Measurements from ENCODE around the gene PLEKHG5. TPM values are rescaled to one million over a fixed set of nuclear protein-coding genes. Genes with fewer than 3 reads are reported as not detected.

PLEKHG5 gene
- polyA plus RNA-seq, 1 experiment, result 4.3 TPM

DNA sequence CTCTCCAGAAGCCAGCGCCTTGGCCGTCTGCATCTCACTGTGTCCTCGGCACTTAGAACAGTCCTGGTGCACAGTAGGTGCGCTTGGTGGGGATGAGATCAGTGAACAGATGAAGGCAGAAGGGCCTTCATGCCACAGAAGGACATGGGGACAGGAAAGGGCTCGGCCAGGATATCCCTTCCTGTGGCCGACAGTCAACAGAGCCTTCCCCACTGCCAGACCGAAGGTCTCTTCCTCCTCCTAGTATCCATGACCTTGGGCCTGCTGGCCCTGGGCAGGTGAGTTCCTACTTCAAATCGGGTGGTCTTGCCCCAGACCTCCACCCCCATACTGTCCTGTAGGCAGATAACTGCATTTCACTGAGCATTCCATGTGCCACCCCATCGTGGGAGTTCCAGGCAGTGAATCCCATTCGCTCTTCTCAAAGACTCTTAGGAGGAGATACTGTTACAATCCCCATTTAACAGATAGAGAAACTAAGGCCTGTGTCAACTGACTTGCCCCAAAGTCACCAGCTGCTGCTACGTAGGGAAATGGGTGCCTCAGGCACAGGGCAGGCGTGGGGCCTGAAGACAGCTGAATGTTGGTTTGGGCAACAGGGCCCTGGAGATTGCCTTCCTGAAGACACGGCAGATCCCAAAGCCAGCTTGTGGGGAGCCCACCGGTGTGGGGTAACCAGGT, 3.5 kb downstream of the PLEKHG5 start:
- no peak for TF ChIP-seq CTCF (IDR thresholded peaks at IDR 0.05; ENCODE audit: insufficient read depth, low read depth, low read length)
- Histone ChIP-seq H3K4me3 (ENCODE audit: low read depth, low read length) (no peak overlapping the region), H3K36me3 (ENCODE audit: control insufficient read depth, insufficient read depth, low read length) (no peaks in the 10 kb centered on the region), H3K27me3 (ENCODE audit: control insufficient read depth, insufficient read depth, low read length) (no peaks in the 10 kb centered on the region)
- POLR2A ChIA-PET, result no interaction called here
- DNase-seq (ENCODE audit: low read depth), result no peak
- CTCF ChIA-PET, result interaction anchor here (0.7 to 8.1 kb wide), 9 partner anchors 10 to 159 kb away, joined by 3 to 124 read pairs (median 20); partner anchors contain the start of genes NOL9 and TAS1R1

- CTCF ChIA-PET, result interaction anchor here (0.6 to 8.1 kb wide), 20 partner anchors 8 to 1608 kb away, joined by 3 to 124 read pairs (median 3); partner anchors contain the start of genes NOL9 and TAS1R1
- Histone ChIP-seq H3K36me3 (ENCODE audit: control insufficient read depth, insufficient read depth, low read length) (no peaks in the 10 kb centered on the region), H3K27me3 (ENCODE audit: control insufficient read depth, insufficient read depth, low read length) (no peaks in the 10 kb centered on the region), H3K4me3 (ENCODE audit: low read depth, low read length) (no peak overlapping the region)
- POLR2A ChIA-PET, result no interaction called here
- no peak for DNase-seq (ENCODE audit: low read depth)
- peak; percentile 97 for TF ChIP-seq CTCF (IDR thresholded peaks at IDR 0.05; ENCODE audit: insufficient read depth, low read depth, low read length)
Measured at GRCh38 chr1:6486433-6487011, 4.9 kb downstream of the PLEKHG5 start.

DNA sequence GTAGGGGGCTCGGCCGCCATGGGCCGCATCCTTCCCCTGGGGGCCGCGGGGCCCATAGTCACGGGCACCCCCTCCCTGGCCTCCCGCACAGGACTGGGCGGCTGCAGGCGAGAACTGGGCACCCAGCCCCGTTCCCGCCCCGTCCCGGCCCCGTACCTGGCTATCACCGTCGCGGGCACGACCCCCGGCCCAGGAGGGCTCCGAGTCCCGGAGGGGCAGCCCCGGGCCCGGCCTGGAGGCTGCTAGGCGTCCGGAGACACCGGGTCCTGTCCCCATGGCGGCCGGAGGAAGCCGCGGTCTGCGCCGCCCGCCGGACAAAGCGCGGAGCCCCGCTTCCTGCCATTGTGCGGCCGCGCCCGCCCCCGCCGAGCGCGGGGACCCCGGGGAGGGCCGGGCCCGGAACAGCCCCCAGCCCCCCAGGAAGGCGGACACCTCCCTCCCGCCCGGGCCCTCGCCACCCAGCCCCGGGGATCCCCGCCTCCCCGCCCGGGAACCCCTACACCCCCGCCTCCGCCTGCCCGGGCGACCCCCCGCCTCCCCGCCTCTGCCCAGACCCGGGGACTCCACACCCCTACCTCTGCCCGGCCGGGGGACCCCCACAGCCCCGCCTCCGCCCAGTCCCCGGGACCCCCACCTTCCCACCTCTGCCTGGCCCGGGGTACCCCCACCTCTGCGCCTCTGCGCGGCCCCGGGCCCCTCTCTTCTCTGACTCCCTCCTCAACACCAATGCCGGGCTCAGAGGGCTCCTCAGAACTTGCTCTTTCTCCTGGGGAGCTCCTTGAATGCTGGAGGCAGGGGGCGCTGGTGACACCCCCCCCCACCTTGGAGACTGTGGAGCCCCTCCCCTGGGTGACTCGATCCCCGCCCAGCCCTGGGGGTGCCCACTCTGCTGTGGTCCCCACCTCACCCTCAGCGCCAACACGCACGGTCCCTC, 6.0 kb downstream of the PLEKHG5 start:
- no peaks in the 10 kb centered on the region for H3K27me3 ChIP-seq (ENCODE audit: control insufficient read depth, insufficient read depth, low read length)
- DNase-seq (ENCODE audit: low read depth), result no peak
- ChIA-PET CTCF (interaction anchor here (0.6 to 8.1 kb wide), 21 partner anchors 7 to 1609 kb away, joined by 3 to 124 read pairs (median 4); no protein-coding TSS in a partner anchor), POLR2A (no interaction called here)
- TF ChIP-seq CTCF (IDR thresholded peaks at IDR 0.05; ENCODE audit: insufficient read depth, low read depth, low read length), result peak; percentile 32; the same call in 1 of the 2 replicates
- peak overlapping the region; percentile 56 for H3K4me3 ChIP-seq (ENCODE audit: low read depth, low read length)
- no peaks in the 10 kb centered on the region for H3K36me3 ChIP-seq (ENCODE audit: control insufficient read depth, insufficient read depth, low read length)

GRCh38 chr1:6484826-6485167, 6.7 kb downstream of the PLEKHG5 start:
- TF ChIP-seq CTCF (IDR thresholded peaks at IDR 0.05; ENCODE audit: insufficient read depth, low read depth, low read length), result no peak
- no peaks in the 10 kb centered on the region for H3K27me3 ChIP-seq (ENCODE audit: control insufficient read depth, insufficient read depth, low read length)
- DNase-seq (ENCODE audit: low read depth), result no peak
- CTCF ChIA-PET, result interaction anchor here (1.0 to 2.3 kb wide), 4 partner anchors 10 to 162 kb away, joined by 3 to 8 read pairs (median 5); no protein-coding TSS in a partner anchor
- POLR2A ChIA-PET, result no interaction called here
- H3K4me3 ChIP-seq (ENCODE audit: low read depth, low read length), result peak overlapping the region; percentile 56
- H3K36me3 ChIP-seq (ENCODE audit: control insufficient read depth, insufficient read depth, low read length), result no peaks in the 10 kb centered on the region

GRCh38 chr1:6483761-6484117, 7.7 kb downstream of the PLEKHG5 start:
- H3K4me3 ChIP-seq (ENCODE audit: low read depth, low read length), result no peak overlapping the region
- H3K36me3 ChIP-seq (ENCODE audit: control insufficient read depth, insufficient read depth, low read length), result no peaks in the 10 kb centered on the region
- TF ChIP-seq CTCF (IDR thresholded peaks at IDR 0.05; ENCODE audit: insufficient read depth, low read depth, low read length), result no peak
- ChIA-PET POLR2A (no interaction called here), CTCF (interaction anchor here (0.9 to 2.3 kb wide), 6 partner anchors 9 to 46 kb away, joined by 3 to 8 read pairs (median 4); no protein-coding TSS in a partner anchor)
- H3K27me3 ChIP-seq (ENCODE audit: control insufficient read depth, insufficient read depth, low read length), result no peaks in the 10 kb centered on the region
- DNase-seq (ENCODE audit: low read depth), result no peak
